Measurements from ENCODE around the gene CACNA1C.

Gene CACNA1C

DNA sequence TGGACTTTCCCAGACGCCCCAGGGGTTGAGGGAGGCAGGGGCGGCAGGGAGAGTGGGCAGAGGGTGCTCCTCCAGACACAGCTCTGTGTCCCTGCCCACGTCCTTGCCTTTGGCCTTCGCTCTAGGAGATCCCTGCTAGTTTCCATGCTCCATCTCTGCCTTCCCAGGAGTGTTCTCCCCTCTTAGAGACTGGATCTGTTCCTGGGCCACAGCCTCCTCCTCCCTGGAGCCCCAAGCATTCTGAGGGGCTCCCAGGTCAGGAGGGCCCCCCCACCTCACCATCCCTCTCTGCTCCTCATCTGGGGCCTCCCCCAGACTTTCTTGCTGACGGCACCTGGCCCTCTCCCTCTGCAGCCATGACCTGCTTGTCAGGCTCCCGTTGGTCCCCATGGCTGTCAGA lies 526.0 kb downstream of the CACNA1C start:
- DNase-seq: no peak

DNA sequence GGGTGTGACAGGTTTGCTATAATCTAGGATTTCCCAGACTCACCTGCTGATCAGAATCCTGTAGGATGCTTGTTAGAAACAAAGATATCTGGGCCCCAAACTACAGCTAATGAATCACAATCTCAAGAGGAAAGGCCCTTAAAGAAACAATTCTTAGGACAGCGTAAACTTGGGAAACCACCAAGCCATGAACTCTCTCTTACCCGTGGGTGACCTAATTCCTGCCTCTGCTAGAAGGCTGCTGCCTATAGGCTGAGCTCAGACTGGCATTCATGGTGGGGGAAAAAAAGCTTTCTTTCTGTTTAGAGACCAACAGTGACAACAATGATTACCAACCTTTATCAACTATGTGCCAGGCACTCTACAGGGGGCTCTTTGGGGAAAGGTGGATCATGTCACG lies 528.0 kb downstream of the CACNA1C start:
- no peak for DNase-seq

DNA sequence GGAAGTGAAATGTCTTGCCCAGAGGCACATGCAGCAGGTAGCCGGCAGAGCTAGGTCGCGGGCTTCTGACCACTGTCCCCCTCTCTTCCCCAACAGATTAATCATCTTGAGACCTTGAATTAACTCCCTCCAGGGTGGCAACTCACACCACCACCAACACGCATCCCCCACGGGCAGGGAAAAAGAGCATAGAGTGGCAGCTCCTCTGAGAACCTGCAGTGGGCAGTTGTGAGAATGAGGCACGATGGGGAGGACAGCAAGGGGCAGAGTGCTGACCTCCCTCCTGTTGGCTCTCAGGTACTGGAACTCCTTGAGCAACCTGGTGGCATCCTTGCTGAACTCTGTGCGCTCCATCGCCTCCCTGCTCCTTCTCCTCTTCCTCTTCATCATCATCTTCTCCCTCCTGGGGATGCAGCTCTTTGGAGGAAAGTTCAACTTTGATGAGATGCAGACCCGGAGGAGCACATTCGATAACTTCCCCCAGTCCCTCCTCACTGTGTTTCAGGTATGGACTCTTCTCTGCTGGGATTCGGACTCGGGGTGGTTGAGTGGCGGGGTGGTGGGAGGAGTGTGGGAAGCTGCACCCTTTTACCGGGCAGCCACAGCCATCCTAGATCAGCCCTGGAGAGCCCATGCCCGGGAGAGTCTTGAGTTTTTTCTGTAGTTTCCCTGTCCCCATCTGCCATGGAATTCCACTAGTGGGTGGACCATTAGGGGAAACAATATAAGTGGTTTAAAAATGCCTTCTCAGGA lies 528.7 kb downstream of the CACNA1C start:
- no peak for DNase-seq

DNA sequence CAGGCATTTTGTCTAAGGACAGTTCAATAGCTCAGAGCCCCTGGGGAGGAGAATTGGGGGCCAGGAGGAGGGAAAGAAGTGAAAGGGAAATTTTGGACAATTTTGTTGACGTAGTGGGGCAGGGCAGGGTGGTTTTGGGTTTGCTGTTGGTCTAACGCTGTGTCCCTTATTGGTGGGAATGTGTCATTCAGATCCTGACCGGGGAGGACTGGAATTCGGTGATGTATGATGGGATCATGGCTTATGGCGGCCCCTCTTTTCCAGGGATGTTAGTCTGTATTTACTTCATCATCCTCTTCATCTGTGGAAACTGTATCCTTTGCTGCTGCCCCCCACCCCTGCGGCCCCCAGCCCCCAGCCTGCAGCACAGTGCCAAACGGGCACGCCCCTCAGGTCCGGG lies 529.8 kb downstream of the CACNA1C start:
- no peak for DNase-seq

DNA sequence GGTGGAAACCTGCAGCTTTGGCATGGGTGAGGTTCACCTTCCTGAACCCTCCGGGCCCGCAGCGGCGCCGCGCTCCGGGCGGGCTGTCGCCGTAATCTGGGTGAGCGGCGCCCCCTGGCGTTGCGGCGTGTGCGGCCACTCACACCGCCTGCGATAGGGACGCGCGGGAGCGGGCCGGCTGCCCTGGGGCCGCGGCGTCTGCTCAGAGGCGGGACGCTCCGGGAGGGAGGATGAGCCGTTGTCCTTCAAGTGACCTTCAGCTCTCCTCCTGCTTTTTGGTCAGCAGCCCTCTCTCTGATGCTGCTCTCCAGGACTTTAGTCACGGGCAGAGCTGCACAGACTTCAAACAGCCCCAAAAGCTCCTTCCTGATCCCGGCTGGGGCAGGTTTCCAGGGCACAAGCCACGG lies 530.3 kb downstream of the CACNA1C start:
- peak; percentile 60 for DNase-seq

DNA sequence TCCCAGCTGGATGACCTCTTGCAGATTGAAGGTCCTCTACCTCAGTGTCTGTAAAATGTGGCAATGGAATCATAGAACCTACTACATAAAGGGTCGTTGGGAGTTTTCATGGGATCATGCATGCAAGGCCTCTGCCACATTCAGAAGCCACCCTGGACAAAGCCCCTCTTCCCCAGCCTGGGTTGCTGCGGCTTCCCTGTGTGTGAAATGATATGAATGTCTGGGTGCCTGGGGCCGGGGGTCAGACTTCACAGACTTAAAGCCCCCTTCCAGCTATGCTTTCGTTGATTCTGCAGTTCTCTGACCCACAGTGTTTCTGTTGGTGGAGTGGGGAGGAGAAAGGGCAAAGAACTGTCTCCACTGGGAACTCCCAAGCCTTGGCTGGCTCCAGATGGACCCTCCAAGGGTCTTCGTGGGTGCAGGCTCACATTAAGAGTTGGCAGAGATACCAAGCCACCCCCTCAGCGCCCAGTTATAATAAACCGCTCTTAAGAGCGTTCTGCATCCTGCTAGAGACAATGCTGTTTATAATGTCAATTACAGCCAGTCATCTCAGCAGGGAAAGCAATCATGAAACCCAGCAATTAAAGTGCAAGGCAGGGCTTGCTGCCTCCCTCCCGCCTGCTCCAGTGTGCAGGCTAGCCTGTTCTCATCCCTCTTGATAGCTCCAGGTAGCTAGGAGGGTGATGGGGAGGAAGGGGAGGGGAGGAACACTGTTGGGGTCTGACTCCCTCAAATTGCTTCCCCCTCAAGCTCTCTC lies 531.0 kb downstream of the CACNA1C start:
- DNase-seq: peak; percentile 57

DNA sequence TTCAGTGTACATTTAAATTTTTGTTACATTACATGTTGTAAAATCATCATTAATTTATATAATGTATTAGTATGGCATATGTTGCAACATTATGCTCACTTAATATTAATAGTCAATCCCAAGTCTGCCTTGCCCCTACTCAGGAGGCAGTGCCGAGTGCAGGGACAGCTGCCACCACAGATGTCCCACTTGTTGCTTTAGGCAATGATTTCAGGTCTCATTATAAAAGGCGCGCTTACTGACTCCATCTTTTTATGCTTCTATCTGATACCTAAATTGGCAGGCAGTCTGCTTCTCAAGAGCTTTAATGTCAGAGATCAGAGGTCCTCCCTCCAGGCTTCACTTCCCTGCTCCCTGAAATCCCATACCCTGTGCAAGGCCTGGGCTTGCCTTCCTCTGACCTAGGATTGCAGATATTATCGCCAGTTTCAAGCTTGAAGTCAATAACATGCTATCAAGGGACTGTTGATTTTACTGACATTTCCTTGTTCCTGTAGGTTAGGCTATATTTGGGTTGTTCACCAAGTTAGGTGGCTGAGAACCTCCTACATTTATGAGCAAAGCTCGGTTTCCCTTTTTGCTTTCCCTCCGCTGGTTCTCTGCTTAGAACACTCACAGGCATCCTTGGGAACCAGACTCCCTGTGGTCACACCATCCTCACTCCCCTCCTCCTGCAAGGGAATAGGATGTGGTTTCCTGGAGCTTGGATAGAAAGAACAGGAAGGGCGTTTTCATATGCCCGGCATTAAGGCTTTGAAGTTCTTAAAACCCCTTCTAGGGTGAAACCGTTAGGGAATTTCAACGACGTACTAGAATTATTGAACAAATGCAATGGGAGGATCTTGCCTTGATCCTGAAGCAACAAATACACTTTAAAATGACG lies 533.6 kb downstream of the CACNA1C start:
- peak; percentile 32 for DNase-seq

DNA sequence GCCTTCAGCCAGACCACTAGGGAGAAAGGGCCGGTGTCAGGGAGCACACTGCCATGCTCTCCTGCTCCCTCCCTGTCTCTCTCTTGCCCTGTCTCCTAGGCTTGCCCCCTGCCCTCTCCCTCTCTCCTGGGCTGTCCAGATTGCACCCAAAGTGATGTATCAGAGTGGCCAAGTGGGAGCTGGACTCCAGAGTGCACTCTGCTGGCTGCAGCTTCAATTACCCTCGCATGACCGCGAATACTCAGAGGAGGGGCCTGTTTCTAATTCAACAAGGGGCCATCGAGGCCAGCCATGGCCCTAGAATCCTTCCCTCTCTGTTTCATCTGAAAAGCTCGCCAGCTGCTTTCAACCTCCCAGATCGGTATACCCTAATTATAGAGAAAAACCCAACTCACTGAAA lies 535.6 kb downstream of the CACNA1C start:
- DNase-seq: no peak

DNA sequence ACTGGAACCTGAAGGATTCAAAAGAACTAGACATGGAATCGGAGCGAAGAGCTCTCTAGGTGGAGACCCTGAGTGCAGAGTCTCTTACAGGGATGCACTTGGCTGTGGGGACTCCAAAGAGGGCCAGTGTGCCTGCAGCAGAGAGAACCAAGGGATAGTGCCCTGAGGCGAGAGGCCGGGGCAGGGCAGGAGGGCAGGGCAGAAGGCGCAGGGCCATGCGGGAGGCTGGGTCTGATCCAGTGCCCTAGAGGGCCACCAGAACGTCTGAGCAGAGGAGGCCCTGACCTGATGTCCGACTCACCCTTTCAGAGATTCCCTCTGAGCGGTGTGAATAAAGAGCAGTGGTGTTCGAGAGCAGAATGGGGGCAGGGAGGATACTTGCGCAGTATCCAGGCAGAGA lies 536.6 kb downstream of the CACNA1C start:
- DNase-seq: no peak

DNA sequence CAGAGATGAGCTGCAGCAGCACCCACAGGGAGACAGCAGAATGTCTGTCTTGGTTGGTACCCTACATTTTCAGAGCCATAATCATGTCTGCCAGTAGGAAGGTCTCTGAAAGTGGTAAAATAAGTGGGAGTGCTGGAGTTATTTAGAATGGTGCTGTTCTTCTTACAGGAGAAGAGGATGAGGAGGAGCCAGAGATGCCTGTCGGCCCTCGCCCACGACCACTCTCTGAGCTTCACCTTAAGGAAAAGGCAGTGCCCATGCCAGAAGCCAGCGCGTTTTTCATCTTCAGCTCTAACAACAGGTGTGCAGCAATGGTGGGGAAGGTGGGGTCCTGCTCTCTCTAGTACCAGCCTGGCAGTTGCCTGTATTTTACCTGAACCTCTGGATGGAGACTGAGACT lies 540.3 kb downstream of the CACNA1C start:
- DNase-seq: no peak

DNA sequence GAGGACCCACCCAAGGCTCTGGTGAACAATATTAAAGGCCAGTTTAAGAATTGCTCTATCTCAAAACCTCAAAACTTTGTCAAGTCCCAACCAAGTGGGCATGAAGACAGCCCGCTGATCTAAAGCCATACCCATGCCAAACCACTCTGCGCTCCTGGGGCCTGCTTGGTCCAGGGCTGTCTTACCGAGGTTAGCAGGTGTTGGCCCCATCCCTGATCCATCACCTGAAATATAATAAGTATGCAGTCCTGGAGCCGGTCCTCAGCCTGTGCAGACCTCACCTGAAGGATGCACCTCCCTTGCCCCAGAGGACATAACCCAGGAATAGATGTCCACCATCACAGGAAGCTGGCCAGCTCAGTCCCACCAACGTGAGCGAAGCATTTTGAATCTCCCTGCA lies 543.7 kb downstream of the CACNA1C start:
- DNase-seq: no peak

DNA sequence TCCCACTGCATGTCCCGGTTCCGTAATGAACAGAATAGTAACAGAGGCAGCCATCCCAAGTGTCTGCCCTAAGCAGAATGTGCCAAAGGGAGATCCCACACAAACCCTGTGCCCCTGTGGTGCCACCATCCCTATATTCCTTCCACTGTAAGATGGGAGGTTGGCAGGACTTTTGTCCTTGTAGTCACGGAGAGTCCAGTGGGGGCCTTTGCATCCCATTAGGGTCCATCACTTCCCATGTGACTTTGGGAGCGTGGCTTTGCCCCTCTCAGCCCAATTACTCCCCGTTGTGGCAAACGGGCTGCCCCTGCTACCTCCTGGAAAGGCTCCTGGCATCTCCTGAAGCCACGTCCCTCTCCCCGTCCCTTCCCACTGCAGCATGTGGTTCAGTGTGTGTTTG lies 552.5 kb downstream of the CACNA1C start:
- DNase-seq: no peak

DNA sequence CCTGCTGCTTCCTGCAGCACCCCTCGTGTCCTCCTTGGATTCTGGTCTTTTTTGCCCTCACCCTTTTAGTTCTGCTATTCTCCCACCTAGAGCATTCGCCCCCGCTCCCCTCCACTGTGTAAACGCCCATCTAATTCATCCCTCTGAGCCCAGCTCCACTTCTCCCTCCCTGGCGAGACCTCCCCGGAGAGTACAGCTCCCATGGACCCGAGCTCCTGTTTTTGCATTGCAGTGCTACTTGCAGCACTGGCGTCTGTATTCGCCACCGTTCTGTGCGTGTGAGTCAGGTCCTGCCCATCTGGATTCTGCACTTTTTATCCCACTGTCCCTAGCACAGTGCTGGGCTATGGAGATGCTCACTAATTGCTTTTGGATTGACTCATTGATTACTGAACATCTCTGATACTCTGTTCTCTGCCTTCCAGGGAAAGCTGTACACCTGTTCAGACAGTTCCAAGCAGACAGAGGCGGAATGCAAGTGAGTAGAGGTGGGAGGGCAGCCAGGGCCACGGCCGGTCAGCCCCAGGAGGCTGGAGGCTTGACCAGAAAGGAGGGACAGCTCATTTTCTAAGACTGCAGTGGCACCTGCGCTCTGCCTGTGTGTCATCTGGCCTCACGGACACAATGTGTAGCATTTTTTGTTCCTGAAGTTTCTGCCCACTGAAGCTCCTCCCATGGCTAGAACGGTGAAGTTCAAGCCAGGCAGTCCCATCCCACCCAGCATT lies 553.6 kb downstream of the CACNA1C start:
- no peak for DNase-seq

DNA sequence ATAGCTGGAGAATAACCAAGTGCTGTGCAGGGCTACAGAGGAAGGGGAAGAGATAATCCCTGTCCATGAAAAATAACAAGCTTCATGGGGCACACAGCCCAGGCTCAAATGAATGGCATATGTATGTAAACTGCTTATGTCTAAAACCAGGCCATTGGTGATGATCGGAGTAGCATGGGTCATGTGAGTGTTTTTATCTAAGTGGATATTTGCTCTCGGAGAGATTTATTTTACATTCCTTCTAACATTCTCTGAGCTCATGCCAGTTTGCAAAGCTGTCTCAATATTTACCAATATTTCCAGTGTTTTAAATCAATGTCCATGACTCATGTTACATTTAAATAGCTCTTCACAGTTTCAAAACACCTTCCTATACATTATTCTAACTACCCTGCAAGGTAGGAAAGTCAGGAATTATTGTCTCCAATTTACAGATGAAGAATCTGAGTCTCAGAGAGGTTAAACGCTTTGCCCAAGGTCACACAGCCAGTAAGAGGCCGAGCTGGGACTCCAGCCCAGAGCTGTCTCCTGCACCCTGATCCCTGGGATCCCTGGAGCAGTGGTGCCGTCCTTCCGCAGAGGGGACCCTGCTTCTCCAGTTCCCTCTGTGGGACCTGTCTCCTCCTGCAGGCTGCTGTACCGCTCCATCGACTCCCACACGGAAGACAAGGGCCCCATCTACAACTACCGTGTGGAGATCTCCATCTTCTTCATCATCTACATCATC lies 555.3 kb downstream of the CACNA1C start:
- DNase-seq: no peak

DNA sequence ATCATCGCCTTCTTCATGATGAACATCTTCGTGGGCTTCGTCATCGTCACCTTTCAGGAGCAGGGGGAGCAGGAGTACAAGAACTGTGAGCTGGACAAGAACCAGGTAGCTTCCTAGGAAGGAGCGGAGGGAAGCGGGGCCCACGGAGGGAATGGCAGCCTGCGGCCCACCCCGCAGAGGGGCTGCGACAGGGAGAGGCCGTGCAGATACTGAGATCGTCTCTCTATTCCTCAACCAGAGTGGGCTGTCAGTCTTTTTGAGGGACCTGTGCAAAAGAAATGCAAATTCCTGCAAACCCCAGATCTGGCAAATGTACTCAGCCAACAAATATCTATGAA lies 555.8 kb downstream of the CACNA1C start:
- no peak for DNase-seq

DNA sequence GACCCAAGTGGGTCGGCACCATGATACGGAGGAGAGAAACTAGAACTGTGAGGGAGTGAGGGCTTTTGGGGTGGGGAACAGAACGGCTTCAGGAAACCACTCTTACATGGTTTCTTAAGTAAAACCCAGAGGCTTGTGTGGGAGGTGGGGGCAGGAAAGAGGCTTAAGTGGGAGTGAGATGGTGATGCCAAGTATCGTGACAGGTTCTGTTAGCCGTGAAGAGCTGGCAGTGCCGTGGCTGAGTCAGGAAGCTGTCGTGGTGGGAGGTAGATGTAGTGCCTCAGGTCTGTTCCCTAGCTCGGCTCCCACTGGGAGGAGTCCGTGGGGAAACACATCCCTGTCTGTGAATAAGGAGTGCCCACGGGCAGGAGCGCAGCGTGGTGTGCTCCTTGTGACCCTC lies 556.2 kb downstream of the CACNA1C start:
- no peak for DNase-seq

DNA sequence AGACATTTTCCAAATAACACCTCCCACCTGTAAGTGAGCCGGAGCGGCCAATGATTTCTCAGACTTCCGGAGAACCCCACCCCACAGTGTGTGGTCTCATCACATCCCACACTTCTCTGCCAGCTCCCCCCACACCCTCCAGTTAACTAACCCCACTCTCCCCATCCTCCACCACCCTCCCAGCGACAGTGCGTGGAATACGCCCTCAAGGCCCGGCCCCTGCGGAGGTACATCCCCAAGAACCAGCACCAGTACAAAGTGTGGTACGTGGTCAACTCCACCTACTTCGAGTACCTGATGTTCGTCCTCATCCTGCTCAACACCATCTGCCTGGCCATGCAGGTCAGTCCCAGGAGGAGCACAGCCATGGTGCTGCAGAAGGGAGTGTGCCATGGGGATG lies 557.6 kb downstream of the CACNA1C start:
- no peak for DNase-seq

DNA sequence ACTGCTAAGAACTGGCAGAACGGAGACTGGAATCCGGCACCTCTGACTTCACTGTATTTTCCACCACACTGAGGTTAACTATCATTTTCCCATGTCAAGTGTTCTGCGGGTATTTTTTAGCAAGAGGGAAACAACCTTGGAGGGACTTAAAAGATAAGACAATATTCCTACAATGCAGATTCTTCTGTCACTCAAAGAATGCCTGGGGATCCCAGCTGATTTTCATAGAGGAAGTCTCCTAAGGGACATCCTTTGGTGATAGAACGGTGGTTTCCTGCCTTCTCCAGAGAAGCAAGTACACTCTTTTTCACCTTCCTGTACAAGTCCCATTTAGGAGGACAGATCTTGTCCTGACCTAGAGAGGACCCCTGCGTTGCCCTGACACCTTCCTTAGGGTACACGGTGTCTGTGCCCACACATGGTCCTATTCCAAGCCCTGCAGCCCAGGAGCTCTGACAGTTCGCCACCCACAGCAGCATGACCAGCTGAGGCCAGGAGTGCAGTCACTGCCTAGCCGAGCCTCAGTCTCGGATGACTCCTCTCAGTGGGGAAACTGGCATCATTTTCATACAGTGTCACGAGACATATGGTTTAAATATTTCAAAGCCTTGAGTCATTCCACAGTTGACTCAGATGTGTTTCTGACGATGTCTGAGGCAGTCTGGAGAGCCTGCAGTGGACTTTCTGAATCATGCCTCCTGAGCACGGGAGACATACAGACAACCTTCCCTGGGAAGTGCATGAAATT lies 560.7 kb downstream of the CACNA1C start:
- DNase-seq: no peak

DNA sequence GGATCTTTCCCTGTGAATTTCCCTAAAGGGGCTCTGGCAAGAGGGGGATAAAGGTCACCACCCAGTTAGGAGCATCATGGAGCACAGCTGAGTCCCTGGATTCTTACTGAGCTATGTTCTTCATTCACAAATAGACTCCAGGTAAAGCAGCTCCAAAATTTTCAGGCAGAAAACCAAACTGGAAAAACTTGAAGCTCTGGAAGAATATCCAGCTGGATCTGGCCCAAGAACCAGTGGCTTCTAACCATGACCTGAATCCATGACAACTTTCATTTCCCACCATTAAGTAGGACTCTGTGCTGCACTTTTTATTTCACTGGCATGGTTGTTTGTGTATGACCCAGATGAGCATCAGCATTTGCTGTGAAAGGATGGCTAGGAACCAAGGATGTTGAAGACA lies 561.6 kb downstream of the CACNA1C start:
- no peak for DNase-seq

DNA sequence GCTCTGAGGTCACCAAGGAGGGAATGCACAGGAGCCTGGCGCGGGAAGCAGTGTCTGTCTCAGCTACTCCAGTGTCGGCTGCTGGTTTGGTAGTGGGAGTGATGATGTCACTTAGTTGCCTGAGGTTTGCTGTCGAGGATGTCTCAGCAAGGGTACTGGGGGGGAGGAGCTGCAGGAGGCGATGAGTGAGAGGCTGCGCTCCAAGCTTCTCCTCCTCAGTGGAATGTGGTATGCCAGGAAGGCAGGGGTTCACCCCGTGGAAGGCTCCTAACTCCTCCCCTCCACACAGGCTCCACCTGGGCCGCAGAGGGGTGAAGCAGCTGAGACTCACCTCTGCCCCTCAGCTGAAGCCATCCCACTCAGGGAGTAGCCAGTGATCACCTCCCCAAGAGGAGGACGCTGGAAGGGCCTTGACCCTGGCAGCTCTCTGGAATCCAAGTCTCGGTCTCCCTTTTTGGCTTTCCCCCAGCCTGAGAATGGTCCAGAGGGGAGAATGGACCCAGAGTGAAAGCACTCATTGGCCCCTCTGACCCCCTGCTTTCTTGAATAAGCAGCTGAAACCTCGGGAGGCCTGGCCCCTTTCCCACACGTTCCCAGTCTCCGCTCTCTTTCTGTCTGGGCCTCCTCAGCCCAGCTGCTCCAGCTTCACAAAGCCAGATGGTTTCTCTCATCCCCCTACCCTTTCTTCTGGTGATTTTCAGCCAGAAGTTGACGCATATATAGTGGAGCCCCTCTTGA lies 563.0 kb downstream of the CACNA1C start:
- DNase-seq: no peak

DNA sequence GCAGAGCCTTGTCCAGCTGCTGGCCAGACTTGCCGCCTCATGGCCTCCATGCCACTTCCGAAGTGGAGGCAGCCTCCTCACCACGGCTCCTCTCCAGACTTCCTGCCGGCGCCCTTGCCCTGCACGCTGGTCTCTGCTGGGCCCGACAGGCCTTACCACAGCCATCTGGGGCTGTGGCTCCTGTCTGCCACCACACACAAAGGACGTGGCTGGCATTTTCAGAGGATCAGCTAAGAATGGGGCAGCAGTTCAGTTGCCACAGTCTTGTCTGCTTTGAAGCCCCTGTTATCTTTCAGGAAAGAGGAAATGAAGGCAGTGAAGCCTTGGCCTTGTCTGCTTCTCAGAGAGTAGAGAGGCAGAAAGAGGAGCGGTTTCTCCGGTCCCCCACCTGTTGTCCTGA lies 564.0 kb downstream of the CACNA1C start:
- DNase-seq: no peak

Data from NCI-H1092 (cell line).